Epidermal melanocyte (primary cell): Measurements from ENCODE around the gene KCNQ5.

Experiments
- DNase-seq: peaks from one replicate; pipeline ENCODE4 v3.0.0; 2011; ENCODE audit warnings: low spot score; ENCODE audit not compliant: insufficient read length

Gene KCNQ5

DNA sequence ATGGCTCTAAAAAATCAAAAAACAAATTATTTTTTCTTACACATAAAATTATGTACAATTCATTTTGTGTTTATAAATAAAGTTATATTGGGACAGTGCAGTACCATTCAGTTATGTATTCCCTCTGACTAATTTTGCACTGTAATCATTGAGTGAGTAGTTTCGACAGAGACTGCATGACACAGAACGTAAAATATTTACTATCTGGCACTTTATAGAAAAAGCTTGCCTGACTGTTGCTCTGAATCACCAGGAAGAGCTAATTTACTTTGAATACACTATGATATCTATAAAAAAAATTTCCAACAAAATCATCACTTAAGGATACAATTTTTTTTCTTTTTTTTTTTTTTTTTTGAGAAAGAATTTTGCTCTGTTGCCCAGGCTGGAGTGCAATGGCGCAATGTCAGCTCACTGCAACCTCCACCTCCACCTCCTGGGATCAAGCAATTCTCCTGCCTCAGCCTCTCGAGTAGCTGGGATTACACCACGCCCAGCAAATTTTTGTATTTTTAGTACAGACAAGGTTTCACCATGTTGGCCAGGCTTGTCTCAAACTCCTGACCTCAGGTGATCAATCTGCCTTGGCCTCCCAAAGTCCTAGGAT lies 614.4 kb downstream of the KCNQ5 start:
- DNase-seq: no peak

DNA sequence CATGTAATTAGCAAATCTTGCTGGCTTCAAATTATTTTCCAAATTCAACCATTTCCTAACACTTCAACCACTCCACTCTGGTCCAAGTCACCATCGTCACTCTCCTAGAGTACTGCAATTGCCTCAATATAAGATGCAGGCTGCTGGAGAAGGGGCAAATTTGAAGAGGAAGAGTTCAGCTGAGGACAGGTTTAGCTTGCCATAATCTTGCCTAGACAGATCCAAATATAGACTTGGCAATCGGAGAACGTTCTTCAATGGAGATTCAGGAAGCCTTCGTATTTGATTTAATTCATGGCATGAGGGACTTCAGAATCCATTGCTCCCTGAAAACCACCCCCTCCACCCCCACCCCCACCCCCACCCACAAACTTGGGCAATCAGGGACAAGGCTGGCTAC lies 618.9 kb downstream of the KCNQ5 start:
- DNase-seq: no peak

DNA sequence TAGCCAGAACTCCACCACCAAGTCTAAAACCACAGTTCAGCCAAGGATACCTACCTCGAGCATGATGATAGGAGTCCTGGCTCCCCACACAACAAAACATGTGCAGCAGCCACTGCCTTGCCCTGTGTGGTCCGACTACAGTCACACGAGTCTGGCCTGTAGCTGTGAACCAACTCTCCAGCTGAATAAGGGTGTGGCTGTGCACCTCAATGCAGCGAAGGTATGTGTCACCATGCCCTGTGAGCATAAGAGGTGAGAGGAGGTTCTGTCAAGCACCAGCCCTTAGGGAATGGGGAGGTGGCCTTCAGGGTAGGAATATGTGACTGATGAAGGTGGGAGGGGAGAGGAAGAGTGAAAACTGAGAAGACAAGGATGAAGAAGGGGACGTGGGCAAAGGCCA lies 620.1 kb downstream of the KCNQ5 start:
- DNase-seq: no peak
